Esophagus muscularis mucosa (tissue), 4 donors: Measurements from ENCODE around the gene RNGTT.

ENCODE experiments used
- CTCF ChIP-seq, 3 experiments: fragments of 200-600 bp in 2 of 3; fragments of 450-650 bp in 1 of 3; sonication (generic) in 2 of 3; IDR thresholded peaks; one replicate each; pipeline ENCODE4 v1.5.1; 2017 to 2019; ENCODE audit warnings: antibody characterized with exemption in 3 of 3, mild to moderate bottlenecking in 2 of 3, moderate library complexity in 1 of 3
- EP300 ChIP-seq: sonication (generic); formaldehyde crosslinking; IDR thresholded peaks from one replicate; pipeline ENCODE4 v1.6.1; 2017; ENCODE audit warnings: antibody characterized with exemption
- POLR2A ChIP-seq: fragments of 450-650 bp; IDR thresholded peaks from one replicate; pipeline ENCODE4 v1.6.1; 2017; ENCODE audit warnings: antibody characterized with exemption, moderate library complexity, mild to moderate bottlenecking, low read depth

GRCh38 chr6:88748141-88748540 lies 215.3 kb downstream of the RNGTT start:
- TF ChIP-seq POLR2A (no peak), CTCF (IDR thresholded peaks at IDR 0.05) (no peak), EP300 (no peak)
